ENCODE data around the gene NOVA2.

- TF ChIP-seq CTCF (IDR thresholded peaks at IDR 0.05; ENCODE audit: low read length) = no peak
- TF ChIP-seq EZH2 (IDR thresholded peaks at IDR 0.05; ENCODE audit: borderline replicate concordance, low read length) = no peak
These were observed 4.5 kb upstream of the NOVA2 start for GRCh38 chr19:45978156-45978555.

Data from OCI-LY1 (cell line).